Mesenchymal stem cell (in vitro differentiated cells and primary cell): ENCODE data around the gene INCENP.

Source experiments
- DNase-seq: peaks from one replicate; pipeline ENCODE4 v3.0.0-alpha.2; 2013
- H2AFZ ChIP-seq: one replicate; pipeline ENCODE4 v1.6.1; 2013; ENCODE audit warnings: low read depth, mild to moderate bottlenecking, control low read depth, inconsistent platforms, low read length, moderate library complexity
- H2AK5ac ChIP-seq: 2 replicates; pipeline ENCODE4 v1.6.1; 2013; ENCODE audit warnings: low read length, moderate library complexity, mild to moderate bottlenecking, inconsistent platforms; ENCODE audit not compliant: severe bottlenecking
- H2BK120ac ChIP-seq: one replicate; pipeline ENCODE4 v1.6.1; 2013; ENCODE audit warnings: low read depth, mild to moderate bottlenecking, inconsistent platforms, low read length, moderate library complexity
- H2BK12ac ChIP-seq, 2 experiments: one replicate each; pipeline ENCODE4 v1.6.1; 2013; ENCODE audit warnings: inconsistent platforms in 2 of 2, low read length in 2 of 2, mild to moderate bottlenecking in 2 of 2, moderate library complexity in 2 of 2, control low read depth in 1 of 2
- H2BK15ac ChIP-seq: one replicate; pipeline ENCODE4 v1.6.1; 2013; ENCODE audit warnings: mild to moderate bottlenecking, low read depth, inconsistent platforms; ENCODE audit not compliant: poor library complexity, severe bottlenecking
- H2BK5ac ChIP-seq: 2 replicates; pipeline ENCODE4 v1.6.1; 2013; ENCODE audit warnings: low read depth, mild to moderate bottlenecking, low read length, control low read depth, inconsistent platforms; ENCODE audit not compliant: poor library complexity, severe bottlenecking
- H3K14ac ChIP-seq, 2 experiments: one replicate each; pipeline ENCODE4 v1.6.1; 2013; ENCODE audit warnings: inconsistent platforms in 2 of 2, low read length in 2 of 2, control low read depth in 1 of 2, mild to moderate bottlenecking in 1 of 2, moderate library complexity in 1 of 2
- H3K18ac ChIP-seq, 2 experiments: one replicate each; pipeline ENCODE4 v1.6.1; 2013; ENCODE audit warnings: inconsistent platforms in 2 of 2, low read length in 2 of 2, control low read depth in 1 of 2, low read depth in 1 of 2, mild to moderate bottlenecking in 1 of 2
- H3K23ac ChIP-seq, 2 experiments: one replicate each; pipeline ENCODE4 v1.6.1; 2013; ENCODE audit warnings: inconsistent platforms in 2 of 2, low read length in 2 of 2, mild to moderate bottlenecking in 2 of 2, moderate library complexity in 2 of 2, control low read depth in 1 of 2
- H3K27ac ChIP-seq: 2 replicates; pipeline ENCODE4 v1.5.1; 2013; ENCODE audit warnings: mild to moderate bottlenecking, moderate library complexity, low read length, control low read depth, inconsistent platforms; ENCODE audit not compliant: poor library complexity, severe bottlenecking
- H3K27me3 ChIP-seq, 2 experiments: 2 replicates each; pipeline versions ENCODE4 v1.6.1 to v1.7.0; 2013; ENCODE audit warnings: low read length in 2 of 2, mild to moderate bottlenecking in 2 of 2, moderate library complexity in 2 of 2, control low read depth in 1 of 2, inconsistent platforms in 1 of 2; ENCODE audit not compliant: control insufficient read depth in 1 of 2, insufficient read depth in 1 of 2
- H3K36me3 ChIP-seq, 2 experiments: 2 replicates each; pipeline versions ENCODE4 v1.6.1 to v1.7.0; 2013; ENCODE audit warnings: low read length in 2 of 2, control low read depth in 1 of 2, inconsistent platforms in 1 of 2, low read depth in 1 of 2, mild to moderate bottlenecking in 1 of 2; ENCODE audit not compliant: insufficient read depth in 2 of 2, control insufficient read depth in 1 of 2
- H3K4ac ChIP-seq, 2 experiments: one replicate each; pipeline ENCODE4 v1.6.1; 2013; ENCODE audit warnings: inconsistent platforms in 2 of 2, low read length in 2 of 2, mild to moderate bottlenecking in 2 of 2, moderate library complexity in 2 of 2, control low read depth in 1 of 2, low read depth in 1 of 2
- H3K4me1 ChIP-seq: 2 replicates; pipeline ENCODE4 v1.6.1; 2013; ENCODE audit warnings: low read depth, low read length, control low read depth; ENCODE audit not compliant: control insufficient read depth, insufficient read depth
- H3K4me2 ChIP-seq: 2 replicates; pipeline ENCODE4 v1.6.1; 2013; ENCODE audit warnings: low read length, mild to moderate bottlenecking, inconsistent platforms; ENCODE audit not compliant: poor library complexity, severe bottlenecking
- H3K4me3 ChIP-seq, 2 experiments: 2 replicates each; pipeline versions ENCODE4 v1.5.1 to v1.7.0; 2013; ENCODE audit warnings: low read length in 2 of 2, mild to moderate bottlenecking in 2 of 2, control low read depth in 1 of 2, low read depth in 1 of 2; ENCODE audit not compliant: insufficient read depth in 1 of 2
- H3K79me1 ChIP-seq: replicated peaks from 2 replicates; pipeline ENCODE4 v1.6.1; 2013; ENCODE audit warnings: mild to moderate bottlenecking, control low read depth, low read length, inconsistent platforms; ENCODE audit not compliant: poor library complexity, severe bottlenecking
- H3K9ac ChIP-seq: 2 replicates; pipeline ENCODE4 v1.7.0; 2013; ENCODE audit warnings: mild to moderate bottlenecking, low read length, moderate library complexity
- H3K9me3 ChIP-seq: 2 replicates; pipeline ENCODE4 v1.7.0; 2013; ENCODE audit warnings: mild to moderate bottlenecking, low read length; ENCODE audit not compliant: control insufficient read depth
- H4K8ac ChIP-seq: one replicate; pipeline ENCODE4 v1.6.1; 2013; ENCODE audit warnings: inconsistent platforms, mild to moderate bottlenecking, low read length, moderate library complexity
- H4K91ac ChIP-seq: one replicate; pipeline ENCODE4 v1.6.1; 2013; ENCODE audit warnings: mild to moderate bottlenecking, low read length, inconsistent platforms
- whole genome bisulfite sequencing: methylation state at CpG from one replicate; pipeline ENCODE4 v1.1.7; 2013; ENCODE audit warnings: mixed read lengths; 5-methylcytosine and 5-hydroxymethylcytosine counted together

Gene INCENP

DNA sequence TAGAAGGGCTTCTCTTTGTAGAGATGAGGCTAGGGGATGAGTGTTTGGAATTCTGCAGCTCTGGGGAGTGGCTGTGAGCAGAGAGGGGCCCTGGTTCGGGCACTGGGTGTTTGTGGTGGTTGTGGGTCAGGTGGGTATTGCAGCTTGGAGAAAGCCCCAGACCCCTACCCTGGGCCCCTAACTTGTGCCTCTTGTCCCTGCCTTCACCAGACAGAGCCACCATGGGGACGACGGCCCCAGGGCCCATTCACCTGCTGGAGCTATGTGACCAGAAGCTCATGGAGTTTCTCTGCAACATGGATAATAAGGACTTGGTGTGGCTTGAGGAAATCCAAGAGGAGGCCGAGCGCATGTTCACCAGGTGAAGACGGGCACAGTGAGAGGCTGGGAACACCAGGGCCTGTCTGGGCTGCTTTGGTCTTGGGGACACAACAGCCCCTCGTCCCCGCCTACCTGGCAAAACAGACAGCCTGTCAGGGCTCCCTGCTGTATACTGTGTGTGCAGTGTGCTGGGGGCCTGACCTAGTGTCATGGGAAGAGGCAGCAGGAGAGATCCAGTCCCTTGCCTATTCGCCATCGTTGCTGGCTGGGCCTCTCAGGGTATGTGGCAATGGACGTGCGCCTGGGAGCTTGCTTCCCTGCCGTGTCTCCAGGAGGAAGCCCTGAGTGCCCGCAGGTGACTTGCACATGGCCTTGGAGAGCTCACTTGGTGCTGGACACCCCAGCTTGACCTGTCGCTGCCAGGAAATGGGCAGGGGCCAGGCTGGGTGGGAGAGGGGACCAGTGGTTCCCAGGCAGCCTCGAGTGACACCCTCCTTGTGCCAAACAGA, 4.3 kb downstream of the INCENP start:
- Histone ChIP-seq H3K4me1 (peaks cover 7% of the 10 kb centered on the region), H3K4me3 (no peak overlapping the region), H3K14ac (no peak overlapping the region), H3K9me3 (no peaks in the 10 kb centered on the region), H3K4me2 (no peak overlapping the region), H2BK5ac (no peak overlapping the region), H3K9ac (peak overlapping the region; percentile 21), H3K27me3 (no peaks in the 10 kb centered on the region), H3K79me1 (peaks cover 43% of the 10 kb centered on the region), H3K23ac (no peak overlapping the region), H2BK120ac (no peak overlapping the region), H3K4ac (no peak overlapping the region), H4K8ac (no peak overlapping the region), H3K27ac (no peak overlapping the region), H2BK15ac (no peak overlapping the region), H2AK5ac (no peak overlapping the region), H3K18ac (no peak overlapping the region), H3K36me3 (peaks cover 36 to 43% of the 10 kb centered on the region in 2 experiments), H2BK12ac (no peak overlapping the region), H2AFZ (no peak overlapping the region), H4K91ac (no peak overlapping the region)
- DNase-seq = no peak
- WGBS = 94% methylated on average over 15 of the region's 16 CpGs

DNA sequence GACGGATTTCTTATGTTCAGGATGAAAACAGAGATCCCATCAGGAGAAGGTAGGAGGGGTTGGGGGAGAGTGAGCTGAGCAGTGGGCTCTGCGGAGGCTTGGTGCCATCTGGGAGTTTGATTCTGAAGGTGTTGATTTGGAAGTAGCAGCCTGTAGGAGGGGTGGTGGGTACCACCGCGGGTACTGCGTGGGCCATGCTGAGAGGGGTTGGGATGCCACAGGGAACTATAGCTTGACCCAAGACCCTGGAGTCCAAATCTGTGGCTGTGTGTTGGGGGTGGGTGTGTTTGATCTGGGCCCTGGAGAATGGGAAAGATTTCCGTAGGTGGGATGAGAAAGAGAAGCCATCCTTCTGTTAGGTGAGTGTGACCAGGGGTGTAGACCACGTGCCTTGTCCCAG, 5.0 kb downstream of the INCENP start:
- Histone ChIP-seq H2AFZ (no peak overlapping the region), H2BK120ac (no peak overlapping the region), H3K4me3 (no peak overlapping the region), H3K27ac (no peak overlapping the region), H2BK12ac (no peak overlapping the region), H3K4ac (no peak overlapping the region), H3K14ac (no peak overlapping the region), H3K4me1 (peaks cover 11% of the 10 kb centered on the region), H2BK5ac (no peak overlapping the region), H3K36me3 (peaks cover 37 to 48% of the 10 kb centered on the region in 2 experiments), H2BK15ac (no peak overlapping the region), H3K9ac (no peak overlapping the region), H4K91ac (no peak overlapping the region), H3K4me2 (no peak overlapping the region), H3K23ac (no peak overlapping the region), H3K79me1 (peaks cover 48% of the 10 kb centered on the region), H3K27me3 (no peaks in the 10 kb centered on the region), H3K18ac (no peak overlapping the region), H2AK5ac (no peak overlapping the region), H3K9me3 (no peaks in the 10 kb centered on the region), H4K8ac (no peak overlapping the region)
- DNase-seq = no peak
- 94% methylated on average over 7 of the region's 7 CpGs for WGBS

DNA sequence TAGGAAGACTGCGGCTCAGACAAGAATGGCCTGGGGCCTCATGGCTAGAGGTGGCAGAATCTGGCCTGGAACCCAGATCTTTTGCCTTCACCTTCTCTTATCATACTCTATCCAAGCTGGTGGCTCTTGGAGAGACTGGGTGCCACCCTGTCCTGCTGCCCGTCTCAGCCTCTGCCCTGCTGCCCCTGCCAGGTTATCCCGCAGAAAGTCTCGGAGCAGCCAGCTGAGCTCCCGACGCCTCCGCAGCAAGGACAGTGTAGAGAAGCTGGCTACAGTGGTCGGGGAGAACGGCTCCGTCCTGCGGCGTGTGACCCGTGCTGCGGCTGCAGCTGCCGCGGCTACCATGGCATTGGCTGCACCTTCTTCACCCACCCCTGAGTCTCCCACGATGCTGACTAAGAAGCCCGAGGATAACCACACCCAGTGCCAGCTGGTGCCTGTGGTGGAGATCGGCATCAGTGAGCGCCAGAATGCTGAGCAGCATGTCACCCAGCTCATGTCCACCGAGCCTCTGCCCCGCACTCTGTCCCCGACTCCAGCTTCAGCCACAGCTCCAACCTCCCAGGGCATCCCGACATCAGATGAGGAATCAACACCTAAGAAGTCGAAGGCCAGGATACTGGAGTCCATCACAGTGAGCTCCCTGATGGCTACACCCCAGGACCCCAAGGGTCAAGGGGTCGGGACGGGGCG, 5.9 kb downstream of the INCENP start:
- WGBS = 97% methylated on average over 28 of the region's 28 CpGs

More for the DNA sequence above, 5.9 kb downstream of the INCENP start:
- H2AK5ac ChIP-seq = no peak overlapping the region
- peaks cover 11% of the 10 kb centered on the region for H3K4me1 ChIP-seq
- no peak overlapping the region for H3K14ac ChIP-seq
- no peak overlapping the region for H2AFZ ChIP-seq
- no peak overlapping the region for H2BK120ac ChIP-seq
- H3K4ac ChIP-seq = no peak overlapping the region
- H2BK5ac ChIP-seq = no peak overlapping the region
- H2BK12ac ChIP-seq = no peak overlapping the region
- H3K27me3 ChIP-seq = no peaks in the 10 kb centered on the region
- H3K9me3 ChIP-seq = no peaks in the 10 kb centered on the region
- H3K4me3 ChIP-seq = no peak overlapping the region
- H3K4me2 ChIP-seq = no peak overlapping the region
- H2BK15ac ChIP-seq = no peak overlapping the region
- peaks cover 48% of the 10 kb centered on the region for H3K79me1 ChIP-seq
- no peak overlapping the region for H3K27ac ChIP-seq
- no peak overlapping the region for H4K91ac ChIP-seq
- no peak overlapping the region for H3K18ac ChIP-seq
- H3K36me3 ChIP-seq = peaks cover 38 to 48% of the 10 kb centered on the region in 2 experiments
- H3K9ac ChIP-seq = no peak overlapping the region
- H4K8ac ChIP-seq = no peak overlapping the region
- DNase-seq = no peak
- no peak overlapping the region for H3K23ac ChIP-seq
